ENCODE results near the gene NOS3. TPM values are rescaled to one million over a fixed set of nuclear protein-coding genes. Genes with fewer than 3 reads are reported as not detected.

Gene NOS3
- total and polyA plus RNA-seq, 2 of the 13 experiments (the other 11 are each of a cell fraction or from before 2014, with no cell fraction given), result 3.7 to 7.5 TPM

GRCh38 chr7:150962553-150963399 is 28.0 kb upstream of the NOS3 start (continued):
- TF ChIP-seq ZNF687 (CRISPR knock-in tag; IDR thresholded peaks at IDR 0.05) (peak; percentile 26), TEAD3 (CRISPR knock-in tag; optimal IDR thresholded peaks at IDR 0.05; ENCODE audit: borderline replicate concordance) (no peak), ZNF460 (CRISPR knock-in tag; IDR thresholded peaks at IDR 0.05; ENCODE audit: borderline replicate concordance) (no peak), ZNF878 (CRISPR knock-in tag; IDR thresholded peaks at IDR 0.05) (no peak), ZSCAN21 (CRISPR knock-in tag; IDR thresholded peaks at IDR 0.05; ENCODE audit: borderline replicate concordance) (no peak), HNF1B (CRISPR knock-in tag; IDR thresholded peaks at IDR 0.05) (0 out of 2 replicates have a peak, but pooled peaks have one; percentile 33), ZNF124 (CRISPR knock-in tag; IDR thresholded peaks at IDR 0.05) (0 out of 2 replicates have a peak, but pooled peaks have one; percentile 36), NRL (CRISPR knock-in tag; IDR thresholded peaks at IDR 0.05; ENCODE audit: borderline replicate concordance) (0 out of 2 replicates have a peak, but pooled peaks have one; percentile 50), PBX2 (CRISPR knock-in tag; IDR thresholded peaks at IDR 0.05) (no peak), GABPB1 (CRISPR knock-in tag; IDR thresholded peaks at IDR 0.05) (peak; percentile 28; the same call in 1 of the 2 replicates), HMGXB4 (CRISPR knock-in tag; IDR thresholded peaks at IDR 0.05; ENCODE audit: borderline replicate concordance in 1 of 2, low read depth in 1 of 2) (0 out of 4 replicates have a peak, but pooled peaks of 1 of the 2 experiments have one; percentile 29), RAD21 (CRISPR knock-in tag; IDR thresholded peaks at IDR 0.05) (peak; percentile 84), RCOR2 (CRISPR knock-in tag; IDR thresholded peaks at IDR 0.05) (no peak), ZNF225 (CRISPR knock-in tag; IDR thresholded peaks at IDR 0.05) (0 out of 2 replicates have a peak, but pooled peaks have one; percentile 18), RXRA (CRISPR knock-in tag; IDR thresholded peaks at IDR 0.05) (0 out of 2 replicates have a peak, but pooled peaks have one; percentile 27), XRCC5 (optimal IDR thresholded peaks at IDR 0.05; ENCODE audit: low read length) (peak; percentile 64), CCAR2 (optimal IDR thresholded peaks at IDR 0.05; ENCODE audit: low read depth, low read length) (no peak), ZNF749 (CRISPR knock-in tag; IDR thresholded peaks at IDR 0.05; ENCODE audit: borderline replicate concordance) (no peak), SP2 (CRISPR knock-in tag; IDR thresholded peaks at IDR 0.05) (peak; percentile 20; the same call in 1 of the 2 replicates)
